ENCODE measurements around the gene IRF5.

IRF5 gene

DNA sequence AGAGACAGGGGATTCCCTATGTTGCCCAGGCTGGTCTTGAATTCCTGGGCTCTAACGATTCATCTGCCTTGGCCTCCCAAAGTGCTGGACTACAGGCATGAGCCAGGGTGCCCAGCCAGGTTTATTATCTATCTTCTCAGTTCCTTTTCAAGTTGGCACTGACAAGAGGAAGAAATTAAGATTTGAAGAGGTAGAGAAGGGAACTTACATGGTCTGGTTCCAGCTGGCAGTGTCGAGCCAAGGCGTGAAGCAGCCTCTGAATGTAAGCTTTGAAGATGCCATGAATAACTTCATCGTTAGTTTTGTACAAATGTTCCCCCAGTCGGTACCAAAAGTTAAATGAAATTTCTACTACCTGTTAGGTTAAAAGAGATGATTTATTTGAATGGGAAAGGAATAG, 59.5 kb downstream of the IRF5 start:
- Histone ChIP-seq H3K36me3 (ENCODE audit: control insufficient read depth, insufficient read depth, low read length) (no peaks in the 10 kb centered on the region), H3K27ac (no peak overlapping the region)

More for the DNA sequence above, 59.5 kb downstream of the IRF5 start:
- H3K9ac ChIP-seq, result no peak overlapping the region
- TF ChIP-seq, protein P1, sequence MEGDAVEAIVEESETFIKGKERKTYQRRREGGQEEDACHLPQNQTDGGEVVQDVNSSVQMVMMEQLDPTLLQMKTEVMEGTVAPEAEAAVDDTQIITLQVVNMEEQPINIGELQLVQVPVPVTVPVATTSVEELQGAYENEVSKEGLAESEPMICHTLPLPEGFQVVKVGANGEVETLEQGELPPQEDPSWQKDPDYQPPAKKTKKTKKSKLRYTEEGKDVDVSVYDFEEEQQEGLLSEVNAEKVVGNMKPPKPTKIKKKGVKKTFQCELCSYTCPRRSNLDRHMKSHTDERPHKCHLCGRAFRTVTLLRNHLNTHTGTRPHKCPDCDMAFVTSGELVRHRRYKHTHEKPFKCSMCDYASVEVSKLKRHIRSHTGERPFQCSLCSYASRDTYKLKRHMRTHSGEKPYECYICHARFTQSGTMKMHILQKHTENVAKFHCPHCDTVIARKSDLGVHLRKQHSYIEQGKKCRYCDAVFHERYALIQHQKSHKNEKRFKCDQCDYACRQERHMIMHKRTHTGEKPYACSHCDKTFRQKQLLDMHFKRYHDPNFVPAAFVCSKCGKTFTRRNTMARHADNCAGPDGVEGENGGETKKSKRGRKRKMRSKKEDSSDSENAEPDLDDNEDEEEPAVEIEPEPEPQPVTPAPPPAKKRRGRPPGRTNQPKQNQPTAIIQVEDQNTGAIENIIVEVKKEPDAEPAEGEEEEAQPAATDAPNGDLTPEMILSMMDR (IDR thresholded peaks at IDR 0.05), result no peak
- no peak overlapping the region for H2AFZ ChIP-seq
- no peaks in the 10 kb centered on the region for H3K27me3 ChIP-seq (ENCODE audit: control insufficient read depth, insufficient read depth, low read length)
- no peaks in the 10 kb centered on the region for H3K4me1 ChIP-seq
- no peaks in the 10 kb centered on the region for H3K9me3 ChIP-seq (ENCODE audit: control insufficient read depth, low read length)
- no peak overlapping the region for H3K4me2 ChIP-seq (ENCODE audit: low read length)
- no peaks in the 10 kb centered on the region for H3K79me2 ChIP-seq
- H3K4me3 ChIP-seq (ENCODE audit: low read depth, low read length), result no peak overlapping the region
